Brain microvascular endothelial cell (primary cell): ENCODE data around the gene IL31RA.

Source experiments
- DNase-seq: peaks from one replicate; pipeline ENCODE4 v3.0.0-alpha.2; 2020
- H3K27ac ChIP-seq: fragments of 250-450 bp; sonication (Bioruptor Pico); 2 replicates; pipeline ENCODE4 v1.5.1; 2020; ENCODE audit warnings: mild to moderate bottlenecking, moderate library complexity
- H3K27me3 ChIP-seq: fragments of 250-450 bp; sonication (Bioruptor Pico); replicated peaks from 2 replicates; pipeline ENCODE4 v1.5.1; 2020; ENCODE audit warnings: mild to moderate bottlenecking
- H3K36me3 ChIP-seq: fragments of 250-450 bp; sonication (Bioruptor Pico); replicated peaks from 2 replicates; pipeline ENCODE4 v1.5.1; 2020; ENCODE audit warnings: mild to moderate bottlenecking
- H3K4me3 ChIP-seq: 2 replicates; pipeline ENCODE4 v1.5.1; 2011; ENCODE audit warnings: low read depth, mild to moderate bottlenecking, control low read depth, low read length, moderate library complexity
- in situ Hi-C: cut with HindIII; loops from 2 replicates; pipeline ENCODE4 v1.10.0; 2017; ENCODE audit warnings: low sequenced_read_pairs, low pct_ligation_motif_present
- TF ChIP-seq, protein P1 (sequence below): IDR thresholded peaks from 2 replicates; pipeline ENCODE4 v1.5.1; 2011; ENCODE audit warnings: low read depth, mild to moderate bottlenecking, moderate library complexity, low read length, control low read depth, inconsistent platforms; ENCODE audit errors: missing control alignments

Gene IL31RA

GRCh38 chr5:55921617-55922016 is 70.5 kb downstream of the IL31RA start:
- TF ChIP-seq, protein P1, sequence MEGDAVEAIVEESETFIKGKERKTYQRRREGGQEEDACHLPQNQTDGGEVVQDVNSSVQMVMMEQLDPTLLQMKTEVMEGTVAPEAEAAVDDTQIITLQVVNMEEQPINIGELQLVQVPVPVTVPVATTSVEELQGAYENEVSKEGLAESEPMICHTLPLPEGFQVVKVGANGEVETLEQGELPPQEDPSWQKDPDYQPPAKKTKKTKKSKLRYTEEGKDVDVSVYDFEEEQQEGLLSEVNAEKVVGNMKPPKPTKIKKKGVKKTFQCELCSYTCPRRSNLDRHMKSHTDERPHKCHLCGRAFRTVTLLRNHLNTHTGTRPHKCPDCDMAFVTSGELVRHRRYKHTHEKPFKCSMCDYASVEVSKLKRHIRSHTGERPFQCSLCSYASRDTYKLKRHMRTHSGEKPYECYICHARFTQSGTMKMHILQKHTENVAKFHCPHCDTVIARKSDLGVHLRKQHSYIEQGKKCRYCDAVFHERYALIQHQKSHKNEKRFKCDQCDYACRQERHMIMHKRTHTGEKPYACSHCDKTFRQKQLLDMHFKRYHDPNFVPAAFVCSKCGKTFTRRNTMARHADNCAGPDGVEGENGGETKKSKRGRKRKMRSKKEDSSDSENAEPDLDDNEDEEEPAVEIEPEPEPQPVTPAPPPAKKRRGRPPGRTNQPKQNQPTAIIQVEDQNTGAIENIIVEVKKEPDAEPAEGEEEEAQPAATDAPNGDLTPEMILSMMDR = no peak
- Histone ChIP-seq H3K36me3 (no peaks in the 10 kb centered on the region), H3K4me3 (no peak overlapping the region), H3K27ac (no peak overlapping the region), H3K27me3 (no peaks in the 10 kb centered on the region)
- no peak for DNase-seq
- in situ Hi-C loops = no loop called here

DNA sequence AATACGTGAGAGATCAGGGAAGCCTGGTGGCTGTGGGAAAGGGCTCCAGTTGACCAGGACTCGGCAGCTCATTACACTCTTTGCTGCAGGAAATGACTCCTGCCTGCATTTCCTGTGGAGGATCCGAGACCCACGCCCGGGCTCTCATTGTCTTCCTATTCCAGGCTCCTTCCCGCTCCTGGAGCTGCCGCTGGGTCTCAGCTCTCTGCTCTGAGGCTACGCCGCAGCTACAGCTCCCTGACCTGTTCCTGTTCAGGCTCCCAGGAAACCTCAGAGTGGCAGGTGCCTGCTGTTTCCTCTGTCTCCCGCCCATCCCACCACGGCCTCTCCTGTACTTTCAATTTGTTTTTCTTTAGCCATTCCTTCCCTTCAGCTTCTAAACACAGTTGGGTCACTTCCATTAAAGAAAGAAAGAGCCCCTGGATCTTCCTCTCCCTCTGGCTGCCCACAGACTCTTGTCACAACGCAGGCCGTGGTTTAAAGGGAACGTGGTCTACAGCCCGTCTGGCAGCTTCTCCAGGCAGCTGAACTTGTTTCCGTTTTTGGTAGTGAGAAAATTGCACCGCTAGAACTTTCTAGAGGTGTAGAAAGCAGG is 72.1 kb downstream of the IL31RA start:
- in situ Hi-C loops = no loop called here
- Histone ChIP-seq H3K27me3 (no peaks in the 10 kb centered on the region), H3K4me3 (peak overlapping the region; percentile 51), H3K36me3 (no peaks in the 10 kb centered on the region), H3K27ac (peak overlapping the region; percentile 5)
- DNase-seq = no peak
- TF ChIP-seq, protein P1 = no peak

- no peak overlapping the region for H3K27ac ChIP-seq
- no peaks in the 10 kb centered on the region for H3K27me3 ChIP-seq
- TF ChIP-seq, protein P1 = no peak
- no peak overlapping the region for H3K4me3 ChIP-seq
- in situ Hi-C loops = no loop called here
- H3K36me3 ChIP-seq = no peaks in the 10 kb centered on the region
- DNase-seq = no peak
Observed at GRCh38 chr5:55923865-55924500, 72.8 kb downstream of the IL31RA start.

DNA sequence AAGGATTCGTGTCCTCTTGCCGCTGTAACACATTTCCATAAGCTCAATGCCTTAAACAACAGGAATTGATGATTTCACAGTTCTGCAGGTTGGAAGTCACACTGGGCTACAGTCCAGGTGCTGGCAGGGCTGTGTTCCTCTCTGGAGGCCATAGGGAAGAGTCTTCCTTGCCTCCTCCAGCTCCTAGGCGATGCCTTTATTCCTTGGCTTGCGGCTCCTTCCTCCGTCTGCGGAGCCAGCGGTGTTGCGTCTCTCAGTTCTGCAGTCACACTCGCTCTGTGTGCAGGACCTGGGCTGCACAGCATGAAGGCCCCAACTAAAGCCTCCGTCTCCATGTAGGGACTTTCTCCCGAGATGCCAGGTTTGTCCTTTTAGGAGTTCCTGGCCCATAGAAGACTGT is 73.6 kb downstream of the IL31RA start:
- Histone ChIP-seq H3K27me3 (no peaks in the 10 kb centered on the region), H3K27ac (no peak overlapping the region), H3K4me3 (no peak overlapping the region), H3K36me3 (no peaks in the 10 kb centered on the region)
- in situ Hi-C loops = no loop called here
- TF ChIP-seq, protein P1 = no peak
- no peak for DNase-seq

- H3K36me3 ChIP-seq = no peaks in the 10 kb centered on the region
- in situ Hi-C loops = no loop called here
- no peak overlapping the region for H3K4me3 ChIP-seq
- no peak for DNase-seq
- TF ChIP-seq, protein P1 = no peak
- no peak overlapping the region for H3K27ac ChIP-seq
- H3K27me3 ChIP-seq = no peaks in the 10 kb centered on the region
Observed at GRCh38 chr5:55925181-55925580, 74.0 kb downstream of the IL31RA start.

DNA sequence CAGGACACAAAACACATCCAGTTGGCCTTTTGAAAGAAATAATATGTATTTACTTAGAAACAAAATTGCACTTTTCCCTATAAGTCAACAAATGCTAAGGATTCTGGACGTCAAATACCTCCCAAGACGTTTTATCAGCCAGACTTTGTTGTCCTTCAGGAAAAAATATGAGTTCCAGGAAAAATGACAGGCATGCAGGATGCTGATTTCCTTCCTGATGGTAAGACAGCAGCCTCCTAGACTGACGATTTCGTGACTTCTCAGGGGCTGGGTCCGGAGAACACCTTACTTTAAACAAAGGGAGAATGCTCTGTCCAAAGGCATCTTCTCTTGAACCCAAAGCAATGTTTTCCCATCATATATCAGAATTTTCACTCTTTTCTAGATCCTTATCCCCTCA is 74.6 kb downstream of the IL31RA start:
- Histone ChIP-seq H3K4me3 (no peak overlapping the region), H3K36me3 (no peaks in the 10 kb centered on the region), H3K27ac (no peak overlapping the region), H3K27me3 (no peaks in the 10 kb centered on the region)
- TF ChIP-seq, protein P1 = no peak
- in situ Hi-C loops = no loop called here
- DNase-seq = no peak
